NCI-H446 (cell line): ENCODE results near the gene GPC6.

Experiments used
- DNase-seq, 2 experiments: peaks; one replicate each; lab custom pipeline; 2025; lab: John Stamatoyannopoulos, UW

Gene GPC6

DNA sequence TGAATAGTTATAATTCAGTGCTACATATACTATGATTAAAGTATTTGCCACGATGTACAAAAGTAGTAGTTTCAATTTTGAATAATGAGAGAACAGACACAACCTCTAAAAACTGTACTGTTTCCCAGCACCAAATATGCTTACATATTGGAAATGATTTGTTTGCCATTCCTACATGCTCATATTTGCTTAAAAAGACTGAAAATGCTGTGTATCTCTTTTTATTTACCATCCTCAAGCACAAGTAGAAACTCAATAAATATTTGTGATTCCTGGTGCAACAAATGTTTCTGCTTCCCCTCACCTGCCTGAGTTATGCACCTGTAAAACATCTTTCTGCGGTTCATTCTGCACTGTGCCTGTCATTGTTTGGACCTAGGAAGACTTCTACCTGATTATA is 740.7 kb downstream of the GPC6 start:
- DNase-seq = no peak

- no peak for DNase-seq
Observed at GRCh38 chr13:93975242-93975641, 748.6 kb downstream of the GPC6 start.

GRCh38 chr13:93976528-93976927 is 749.9 kb downstream of the GPC6 start:
- no peak for DNase-seq

- DNase-seq = no peak
Observed at GRCh38 chr13:93977986-93978385, 751.4 kb downstream of the GPC6 start.

- no peak for DNase-seq
Observed at GRCh38 chr13:93981426-93981977, 754.9 kb downstream of the GPC6 start.

DNA sequence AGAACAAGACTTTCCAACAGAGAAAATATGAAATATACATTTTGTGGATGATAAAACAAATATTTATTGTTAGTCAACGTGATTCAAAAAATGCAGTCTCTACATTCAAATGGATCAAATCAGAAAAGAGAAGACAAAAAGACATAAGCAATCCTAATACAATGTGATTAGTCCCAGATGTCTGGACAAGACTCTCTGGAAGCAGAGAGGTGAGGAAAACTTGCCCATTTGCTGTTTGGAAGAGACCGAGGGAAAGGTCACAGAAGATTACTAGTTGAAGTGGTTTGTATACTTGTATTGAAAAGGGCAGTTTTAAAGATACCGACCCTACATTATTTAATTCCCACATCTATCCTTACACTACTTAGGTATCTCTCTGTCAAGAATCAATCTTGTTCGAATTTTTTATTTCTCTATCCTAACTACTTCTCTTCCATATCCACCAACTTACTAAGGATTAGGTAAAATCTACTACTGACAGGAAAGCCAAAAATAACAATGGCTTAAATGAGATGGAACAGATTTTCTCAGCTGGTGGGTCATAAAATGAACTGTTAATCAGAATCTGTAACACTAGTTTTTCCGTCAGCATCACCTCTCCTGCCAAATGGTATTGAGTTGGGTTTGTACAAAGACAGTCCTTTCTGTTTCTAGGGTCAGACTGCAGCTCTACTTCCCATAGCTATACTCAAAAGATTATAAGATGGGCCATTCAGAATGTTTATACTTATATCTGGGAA is 755.7 kb downstream of the GPC6 start:
- no peak for DNase-seq

- no peak for DNase-seq
Observed at GRCh38 chr13:93984052-93984451, 757.4 kb downstream of the GPC6 start.

DNA sequence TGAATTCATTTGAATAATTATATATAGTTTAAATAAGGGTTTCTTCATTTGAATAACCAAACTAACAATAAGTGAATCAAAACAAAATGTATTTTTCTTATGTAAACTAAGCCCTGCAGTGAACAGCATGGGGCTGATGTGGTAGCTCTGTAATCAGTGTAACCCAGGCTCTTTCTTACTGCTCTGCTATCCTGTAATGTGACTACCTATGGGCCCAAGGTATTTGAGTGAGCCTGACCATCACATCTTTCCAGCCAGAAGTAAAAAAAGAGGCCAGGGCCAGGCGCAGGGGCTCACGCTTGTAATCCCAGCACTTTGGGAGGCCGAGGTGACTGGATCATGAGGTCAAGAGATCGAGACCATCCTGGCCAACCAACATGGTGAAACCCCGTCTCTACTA is 758.3 kb downstream of the GPC6 start:
- DNase-seq = no peak

DNA sequence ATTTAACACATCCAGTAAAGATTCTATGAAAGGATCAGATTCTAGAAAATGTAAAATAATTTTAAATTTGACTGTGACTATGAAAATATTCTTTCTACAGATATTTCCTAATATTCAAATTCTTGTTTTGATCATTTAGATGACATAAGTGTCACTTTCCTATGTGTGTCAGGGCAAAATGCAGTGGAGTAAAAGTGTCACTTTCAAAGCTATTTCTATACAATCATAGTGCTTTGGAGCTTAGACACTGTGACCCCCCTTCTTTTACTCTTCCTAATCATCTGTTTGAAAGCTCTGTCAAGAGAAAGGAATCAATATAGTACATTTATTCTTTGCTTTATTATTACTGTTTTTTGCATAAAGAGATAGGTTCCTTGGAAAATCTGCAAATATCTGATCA is 760.9 kb downstream of the GPC6 start:
- DNase-seq = no peak

DNA sequence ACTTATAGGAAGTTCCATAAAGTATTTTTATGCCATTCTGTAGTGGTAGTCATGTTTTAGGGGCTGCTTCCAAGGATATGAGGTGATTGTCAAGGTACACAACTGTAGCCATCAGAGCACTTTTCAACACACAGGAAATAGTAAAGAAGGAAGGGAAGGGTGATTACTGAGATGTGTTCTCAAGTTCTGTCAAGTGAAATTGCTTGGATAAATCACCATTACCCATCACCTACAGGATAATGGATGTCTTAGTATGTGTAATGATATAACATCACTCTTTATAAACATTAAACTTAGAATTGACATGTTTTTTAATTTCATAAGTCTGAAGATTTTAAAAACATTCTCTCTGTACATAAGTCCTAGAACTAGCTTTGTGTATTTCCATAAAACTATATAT is 765.0 kb downstream of the GPC6 start:
- no peak for DNase-seq

DNA sequence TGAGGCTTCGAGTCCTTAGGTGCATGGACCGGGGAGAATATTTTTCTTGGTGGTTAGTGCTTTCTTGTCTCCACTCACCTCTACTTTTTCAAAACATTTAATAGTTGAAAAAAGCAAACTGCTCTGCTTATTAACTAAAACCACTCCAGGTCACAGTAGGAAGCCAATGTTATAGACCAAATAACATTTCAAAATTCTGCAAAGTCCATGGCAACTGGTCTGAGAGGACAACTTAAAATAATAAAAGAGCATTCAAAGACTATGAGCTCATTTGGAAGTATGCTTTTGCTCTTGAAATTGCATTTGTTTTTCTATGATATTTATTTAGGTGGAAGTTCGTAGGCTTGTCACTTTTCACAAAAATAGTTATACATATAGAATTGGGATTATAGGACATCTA is 769.9 kb downstream of the GPC6 start:
- no peak for DNase-seq

- no peak for DNase-seq
Observed at GRCh38 chr13:94006296-94006695, 779.7 kb downstream of the GPC6 start.

GRCh38 chr13:94007072-94007471 is 780.5 kb downstream of the GPC6 start:
- no peak for DNase-seq

DNA sequence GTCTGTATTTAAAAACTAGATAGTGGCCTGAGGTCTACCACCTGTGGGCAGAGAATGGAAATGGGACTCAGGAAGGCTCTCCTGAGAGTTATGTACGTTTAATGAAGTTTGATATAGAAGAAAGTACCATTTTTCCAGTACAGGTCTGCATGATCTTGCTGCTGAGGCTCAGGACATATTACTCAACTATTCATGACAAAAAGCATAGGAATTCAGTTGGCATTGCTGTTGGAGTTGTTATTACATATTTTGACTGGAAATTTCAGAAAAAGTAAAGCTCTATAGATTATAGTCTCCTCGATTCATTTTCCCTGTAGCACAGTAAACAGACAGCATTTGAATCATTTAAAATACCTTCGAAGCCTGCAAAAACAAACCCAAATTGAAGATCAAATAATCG is 783.1 kb downstream of the GPC6 start:
- DNase-seq = no peak

DNA sequence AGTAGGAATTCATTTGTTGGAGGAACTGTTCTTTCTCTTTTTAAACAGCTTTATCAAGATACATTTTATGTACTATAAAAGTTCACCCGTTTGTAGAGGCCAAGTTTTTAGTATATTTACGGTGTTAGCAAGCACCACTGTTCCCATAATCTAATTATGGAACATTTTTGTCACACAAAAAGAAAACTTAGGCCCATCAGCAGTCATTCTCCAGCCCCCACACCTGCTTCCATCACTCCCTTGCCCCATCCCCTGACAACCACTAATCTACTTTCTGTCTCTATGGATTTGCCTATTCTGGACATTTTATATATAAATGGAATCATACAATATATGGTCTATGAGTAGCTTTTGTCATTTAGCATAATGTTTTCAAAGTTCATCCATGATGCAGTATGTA is 787.9 kb downstream of the GPC6 start:
- no peak for DNase-seq

DNA sequence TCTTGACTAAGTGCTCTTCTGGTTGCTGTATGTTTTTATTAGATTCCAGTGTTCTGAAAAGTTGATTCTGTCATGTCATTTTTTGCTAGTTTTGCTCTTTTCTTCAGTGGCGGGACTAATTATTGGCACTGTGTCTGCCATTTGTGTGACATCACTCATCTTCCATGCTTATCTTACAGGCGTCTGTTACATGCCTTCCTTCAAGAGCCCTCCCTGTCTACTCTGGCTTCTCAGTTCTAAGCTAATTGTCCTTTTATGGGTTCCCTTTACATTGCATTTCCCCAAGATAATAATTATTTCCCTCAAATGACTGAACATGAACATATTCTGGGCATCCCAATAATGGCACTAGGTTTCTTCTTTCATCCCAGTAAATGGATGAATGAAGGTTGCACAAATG is 793.8 kb downstream of the GPC6 start:
- no peak for DNase-seq

DNA sequence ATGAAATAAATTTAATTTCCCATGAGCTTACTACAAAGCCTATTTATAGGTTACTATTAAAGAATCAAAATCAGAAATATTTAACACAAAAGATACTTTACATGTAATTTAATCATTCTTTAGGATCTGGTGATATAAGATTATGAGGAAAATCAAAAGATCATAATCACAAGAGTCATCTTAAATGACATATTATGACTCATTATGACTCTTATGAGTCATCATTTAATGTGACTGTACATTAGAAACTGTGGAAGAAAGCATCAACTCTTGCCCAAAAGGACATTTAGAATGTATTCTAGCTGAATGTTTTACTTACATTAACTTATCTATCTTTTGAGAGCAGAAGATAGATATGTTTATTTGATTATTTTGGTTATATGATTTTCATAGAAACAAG is 794.2 kb downstream of the GPC6 start:
- no peak for DNase-seq

DNA sequence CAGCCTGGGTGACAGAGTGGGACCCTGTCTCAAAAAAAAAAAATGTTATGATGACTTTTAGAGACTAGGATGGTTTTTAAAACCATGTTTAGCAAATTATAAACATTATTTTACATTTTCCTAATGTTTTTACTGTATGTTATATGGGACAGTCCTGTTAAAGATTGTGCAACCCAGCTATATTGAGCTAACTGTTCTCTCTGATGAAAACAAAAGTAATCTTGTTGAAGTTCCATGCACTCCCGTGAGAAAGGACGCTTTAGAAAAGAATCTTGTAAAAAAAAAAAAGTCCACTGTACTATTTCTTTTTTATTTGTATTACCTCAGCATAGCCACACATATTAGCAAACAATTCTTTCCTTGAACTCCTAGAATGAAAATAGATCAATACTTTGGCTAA is 801.6 kb downstream of the GPC6 start:
- no peak for DNase-seq

GRCh38 chr13:94028650-94029049 is 802.0 kb downstream of the GPC6 start:
- no peak for DNase-seq

DNA sequence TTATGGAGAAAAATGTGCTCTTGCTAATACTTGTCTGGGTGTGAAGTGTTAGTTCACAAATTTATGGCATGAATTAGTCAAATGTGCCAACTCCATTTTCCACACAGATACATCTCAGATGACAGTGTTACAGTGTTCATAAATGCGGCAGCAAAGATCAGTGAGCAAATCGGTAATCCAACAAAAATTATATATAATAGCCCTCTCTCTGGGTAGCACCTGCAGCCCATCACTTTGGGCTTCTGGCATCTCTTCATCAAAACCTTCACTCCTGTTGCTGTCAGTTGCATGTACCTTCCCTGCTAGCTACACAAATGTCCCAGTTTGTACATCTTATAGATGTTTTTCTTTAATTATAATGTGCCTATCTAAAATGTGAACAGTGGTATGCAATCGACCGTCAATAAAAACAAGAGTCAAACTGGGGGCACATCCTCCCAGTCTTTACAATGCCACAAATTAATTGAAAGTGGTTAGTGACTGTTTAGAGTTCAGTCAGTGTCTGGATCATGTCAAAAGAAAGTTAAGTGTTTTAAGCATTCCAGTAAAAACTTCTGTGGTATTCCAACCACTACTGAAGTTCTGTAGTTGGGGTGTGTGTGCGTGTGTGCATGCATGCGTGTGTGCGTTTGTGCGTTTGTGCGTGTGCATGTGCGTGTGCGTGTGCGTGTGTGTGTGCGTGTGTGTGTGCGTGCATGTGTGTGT is 804.0 kb downstream of the GPC6 start:
- no peak for DNase-seq

- no peak for DNase-seq
Observed at GRCh38 chr13:94031609-94032008, 805.0 kb downstream of the GPC6 start.

- DNase-seq = no peak
Observed at GRCh38 chr13:94033098-94033497, 806.5 kb downstream of the GPC6 start.

DNA sequence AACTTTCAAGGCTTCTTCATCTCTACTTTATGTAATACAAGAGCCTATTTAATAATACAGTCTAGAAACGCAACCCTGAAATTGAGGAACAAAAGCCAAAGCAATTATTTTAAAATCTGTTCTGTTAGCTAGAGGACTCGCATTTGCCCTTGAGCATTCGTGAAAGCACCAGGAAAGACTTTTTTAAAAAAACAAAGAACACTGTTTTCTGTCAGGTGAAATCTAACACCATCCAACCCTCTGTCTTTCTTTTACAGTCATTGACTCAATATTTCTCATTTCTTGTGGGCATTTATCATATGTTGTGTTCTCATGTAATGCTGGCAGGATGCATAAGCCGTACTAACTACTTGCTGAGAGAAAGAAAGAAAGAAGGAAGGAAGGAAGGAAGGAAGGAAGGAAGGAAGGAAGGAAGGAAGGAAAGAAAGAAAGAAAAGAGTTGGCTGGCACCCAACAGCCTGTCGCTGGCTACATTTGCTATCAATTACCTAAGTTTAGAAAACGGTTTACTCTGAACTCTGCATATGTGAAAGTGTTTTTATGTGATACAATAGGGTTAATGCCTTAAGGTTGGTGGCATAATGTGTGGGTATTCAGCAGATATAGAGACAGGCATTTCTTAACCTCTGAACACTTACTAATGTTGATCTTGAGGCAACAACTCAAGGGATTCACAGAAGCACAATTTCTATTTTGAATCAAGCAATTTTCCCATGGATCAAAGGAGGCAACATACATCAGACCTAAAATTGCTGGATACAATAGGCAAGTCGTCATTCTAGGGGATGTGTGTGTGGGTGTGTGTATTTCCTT is 807.4 kb downstream of the GPC6 start:
- DNase-seq = no peak
